ENCODE measurements around the gene RIN3. TPM values are rescaled to one million over a fixed set of nuclear protein-coding genes. Genes with fewer than 3 reads are reported as not detected.

RIN3 gene
- total and polyA plus RNA-seq, 10 of the 15 experiments (the other 5 are each of a cell fraction or from before 2014, with no cell fraction given) = 0.91 to 23.3 (median 6.3) TPM

- TF ChIP-seq EZH2 (IDR thresholded peaks at IDR 0.05; ENCODE audit: borderline replicate concordance, control insufficient read depth, low read depth, low read length) (no peak), PAX8 (IDR thresholded peaks at IDR 0.05) (no peak), BHLHE40 (IDR thresholded peaks at IDR 0.05; ENCODE audit: borderline replicate concordance in 1 of 2, low read depth in 2 of 2, low read length in 1 of 2) (peak in 1 of 2 experiments; percentile 47; a peak in 2 of 4 replicates), MTA3 (IDR thresholded peaks at IDR 0.05; ENCODE audit: borderline replicate concordance, low read length) (peak; percentile 58; the same call in 1 of the 2 replicates), TAF1 (IDR thresholded peaks at IDR 0.05; ENCODE audit: borderline replicate concordance, low read depth, low read length) (no peak), HDAC6 (IDR thresholded peaks at IDR 0.05; ENCODE audit: unreplicated experiment) (no peak), MEF2B (IDR thresholded peaks at IDR 0.05; ENCODE audit: partially characterized antibody, poor library complexity, severe bottlenecking) (no peak), SMARCA5 (IDR thresholded peaks at IDR 0.05) (no peak), STAT3 (IDR thresholded peaks at IDR 0.05; ENCODE audit: low read depth, low read length) (no peak), E2F8 (IDR thresholded peaks at IDR 0.05; ENCODE audit: low read depth, partially characterized antibody) (no peak), RFX5 (IDR thresholded peaks at IDR 0.05; ENCODE audit: low read depth, low read length) (no peak), ATF2 (IDR thresholded peaks at IDR 0.05; ENCODE audit: low read length) (peak; percentile 55), KLF5 (IDR thresholded peaks at IDR 0.05; ENCODE audit: partially characterized antibody) (no peak), CTCF (IDR thresholded peaks at IDR 0.05 in 2 of 3, conservative IDR thresholded peaks at IDR 0.05 in 1 of 3; ENCODE audit: control insufficient read depth in 2 of 3, extremely low read depth in 1 of 3, insufficient read depth in 1 of 3, low read depth in 3 of 3, low read length in 3 of 3) (no peak), RAD51 (IDR thresholded peaks at IDR 0.05) (no peak), CHD4 (IDR thresholded peaks at IDR 0.05) (no peak), CBX3 (IDR thresholded peaks at IDR 0.05; ENCODE audit: borderline replicate concordance, low read depth) (no peak)
- TF ChIP-seq, protein P1, sequence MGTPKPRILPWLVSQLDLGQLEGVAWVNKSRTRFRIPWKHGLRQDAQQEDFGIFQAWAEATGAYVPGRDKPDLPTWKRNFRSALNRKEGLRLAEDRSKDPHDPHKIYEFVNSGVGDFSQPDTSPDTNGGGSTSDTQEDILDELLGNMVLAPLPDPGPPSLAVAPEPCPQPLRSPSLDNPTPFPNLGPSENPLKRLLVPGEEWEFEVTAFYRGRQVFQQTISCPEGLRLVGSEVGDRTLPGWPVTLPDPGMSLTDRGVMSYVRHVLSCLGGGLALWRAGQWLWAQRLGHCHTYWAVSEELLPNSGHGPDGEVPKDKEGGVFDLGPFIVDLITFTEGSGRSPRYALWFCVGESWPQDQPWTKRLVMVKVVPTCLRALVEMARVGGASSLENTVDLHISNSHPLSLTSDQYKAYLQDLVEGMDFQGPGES (IDR thresholded peaks at IDR 0.05) = no peak
- TF ChIP-seq, protein P2, sequence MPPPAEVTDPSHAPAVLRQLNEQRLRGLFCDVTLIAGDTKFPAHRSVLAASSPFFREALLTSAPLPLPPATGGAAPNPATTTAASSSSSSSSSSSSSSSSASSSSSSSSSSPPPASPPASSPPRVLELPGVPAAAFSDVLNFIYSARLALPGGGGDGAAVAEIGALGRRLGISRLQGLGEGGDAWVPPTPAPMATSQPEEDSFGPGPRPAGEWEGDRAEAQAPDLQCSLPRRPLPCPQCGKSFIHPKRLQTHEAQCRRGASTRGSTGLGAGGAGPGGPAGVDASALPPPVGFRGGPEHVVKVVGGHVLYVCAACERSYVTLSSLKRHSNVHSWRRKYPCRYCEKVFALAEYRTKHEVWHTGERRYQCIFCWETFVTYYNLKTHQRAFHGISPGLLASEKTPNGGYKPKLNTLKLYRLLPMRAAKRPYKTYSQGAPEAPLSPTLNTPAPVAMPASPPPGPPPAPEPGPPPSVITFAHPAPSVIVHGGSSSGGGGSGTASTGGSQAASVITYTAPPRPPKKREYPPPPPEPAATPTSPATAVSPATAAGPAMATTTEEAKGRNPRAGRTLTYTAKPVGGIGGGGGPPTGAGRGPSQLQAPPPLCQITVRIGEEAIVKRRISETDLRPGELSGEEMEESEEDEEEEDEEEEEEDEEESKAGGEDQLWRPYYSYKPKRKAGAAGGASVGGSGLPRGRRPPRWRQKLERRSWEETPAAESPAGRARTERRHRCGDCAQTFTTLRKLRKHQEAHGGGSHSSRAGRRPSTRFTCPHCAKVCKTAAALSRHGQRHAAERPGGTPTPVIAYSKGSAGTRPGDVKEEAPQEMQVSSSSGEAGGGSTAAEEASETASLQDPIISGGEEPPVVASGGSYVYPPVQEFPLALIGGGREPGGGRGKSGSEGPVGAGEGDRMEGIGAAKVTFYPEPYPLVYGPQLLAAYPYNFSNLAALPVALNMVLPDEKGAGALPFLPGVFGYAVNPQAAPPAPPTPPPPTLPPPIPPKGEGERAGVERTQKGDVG (CRISPR knock-in tag; IDR thresholded peaks at IDR 0.05) = no peak
Measured at GRCh38 chr14:92729634-92730358, 216.2 kb downstream of the RIN3 start (continued).
